Mammary epithelial cell (primary cell): Measurements from ENCODE around the gene RAE1.

Source experiments
- CTCF ChIP-seq, 2 donors: IDR thresholded peaks in 1 of 2; conservative IDR thresholded peaks in 1 of 2; 2 replicates each; pipeline ENCODE4 v1.5.1; 2011 to 2012; ENCODE audit warnings: inconsistent platforms in 2 of 2, low read length in 2 of 2, mild to moderate bottlenecking in 2 of 2, control low read depth in 1 of 2, low read depth in 1 of 2; ENCODE audit not compliant: insufficient read depth in 1 of 2; ENCODE audit errors: extremely low read depth in 1 of 2
- EZH2 ChIP-seq: IDR thresholded peaks from 2 replicates; pipeline ENCODE4 v1.6.1; 2012; ENCODE audit warnings: low read length, inconsistent platforms, borderline replicate concordance

- TF ChIP-seq CTCF (conservative IDR thresholded peaks at IDR 0.05 in 1 of 2, IDR thresholded peaks at IDR 0.05 in 1 of 2; ENCODE audit: extremely low read depth in 1 of 2, insufficient read depth in 1 of 2, low read depth in 1 of 2, low read length in 2 of 2) (no peak), EZH2 (no peak)
These were observed 33.7 kb upstream of the RAE1 start for GRCh38 chr20:57317316-57317788.
